GM19324 (cell line): Measurements from ENCODE around the gene SHANK3.
"Not testable (repeated sequence)": the region's sequence is repeated elsewhere in the genome, so short reads cannot be mapped to it uniquely, and the experiment has no call there.

Source experiments
- ATAC-seq: cut with Tn5 transposase; IDR thresholded peaks from one replicate; pipeline ENCODE4 v1.9.1; 2021; ENCODE audit warnings: mild to moderate bottlenecking, moderate library complexity; ENCODE audit not compliant: unreplicated experiment, low FRiP score

SHANK3 gene

GRCh38 chr22:50672471-50673230, at the start of gene SHANK3:
TSS of gene SHANK3 (plus strand) at chr22:50672823.
- ATAC-seq: no peak

DNA sequence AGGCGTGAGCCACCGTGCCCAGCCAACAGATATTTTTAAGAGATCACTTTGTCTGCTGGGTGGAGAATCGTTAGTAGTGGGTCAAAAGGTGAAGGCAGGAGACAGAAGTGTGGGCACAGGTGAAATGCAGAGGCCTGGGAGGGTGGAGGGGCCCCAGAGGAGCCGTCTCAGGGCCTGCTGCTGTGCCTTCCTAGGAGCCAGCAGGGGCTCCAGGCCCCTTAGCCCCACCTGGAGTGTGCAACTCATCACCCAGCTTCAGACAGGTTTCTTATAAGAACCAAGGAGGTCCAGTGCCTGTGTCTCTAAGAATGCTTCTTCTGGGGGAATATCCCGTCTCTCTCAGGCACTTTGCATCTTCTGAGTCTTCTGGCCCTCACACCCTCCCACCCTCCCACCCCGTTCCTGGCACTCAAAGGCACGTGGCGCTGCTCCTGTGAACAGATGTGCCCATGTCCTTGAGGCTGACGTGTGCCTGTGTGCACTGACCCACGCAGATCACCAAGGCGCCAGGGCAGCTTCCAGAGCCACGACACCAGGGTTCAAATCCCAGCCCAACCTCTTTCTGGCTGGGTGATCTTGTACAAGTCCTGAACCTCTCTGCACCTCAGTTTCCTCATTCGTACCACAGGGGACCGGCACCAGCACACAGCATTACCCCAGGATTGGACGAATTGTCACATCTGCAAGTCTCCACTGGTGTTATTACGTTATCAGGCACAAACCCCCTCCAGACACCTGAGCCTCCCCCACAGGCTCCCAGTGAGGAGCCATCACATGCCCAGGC, 48.1 kb upstream of the SHANK3 start:
- ATAC-seq: no peak

- no peak for ATAC-seq
Measured at GRCh38 chr22:50625131-50625567, 47.5 kb upstream of the SHANK3 start.

- ATAC-seq: no peak
Measured at GRCh38 chr22:50625568-50626313, 46.9 kb upstream of the SHANK3 start.

DNA sequence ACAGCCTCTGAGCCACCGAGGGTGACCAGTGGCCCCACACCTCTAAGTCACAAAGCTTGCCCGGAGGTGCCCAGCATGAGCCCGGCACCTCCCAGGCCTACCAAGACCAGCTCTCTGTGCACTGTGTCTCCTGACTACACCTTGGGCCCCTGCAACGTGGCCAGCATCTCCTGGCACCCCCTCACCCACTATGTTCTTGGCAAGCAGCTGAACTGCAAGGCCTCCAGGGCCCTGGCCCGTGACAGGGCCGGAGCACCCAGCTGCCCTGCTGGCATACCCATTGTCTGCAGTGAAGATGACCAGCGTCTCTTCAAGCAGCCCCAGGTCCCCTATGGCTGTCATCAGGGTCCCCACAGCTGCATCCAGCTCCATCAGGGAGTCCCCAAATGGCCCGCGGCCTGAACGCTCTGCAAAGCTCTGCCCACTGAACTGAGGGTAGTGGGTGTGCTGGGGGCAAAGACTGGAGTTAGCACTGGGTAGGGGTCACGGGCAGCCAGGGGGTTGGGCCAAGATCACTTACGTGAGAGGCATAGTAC, 46.2 kb upstream of the SHANK3 start:
- no peak for ATAC-seq

DNA sequence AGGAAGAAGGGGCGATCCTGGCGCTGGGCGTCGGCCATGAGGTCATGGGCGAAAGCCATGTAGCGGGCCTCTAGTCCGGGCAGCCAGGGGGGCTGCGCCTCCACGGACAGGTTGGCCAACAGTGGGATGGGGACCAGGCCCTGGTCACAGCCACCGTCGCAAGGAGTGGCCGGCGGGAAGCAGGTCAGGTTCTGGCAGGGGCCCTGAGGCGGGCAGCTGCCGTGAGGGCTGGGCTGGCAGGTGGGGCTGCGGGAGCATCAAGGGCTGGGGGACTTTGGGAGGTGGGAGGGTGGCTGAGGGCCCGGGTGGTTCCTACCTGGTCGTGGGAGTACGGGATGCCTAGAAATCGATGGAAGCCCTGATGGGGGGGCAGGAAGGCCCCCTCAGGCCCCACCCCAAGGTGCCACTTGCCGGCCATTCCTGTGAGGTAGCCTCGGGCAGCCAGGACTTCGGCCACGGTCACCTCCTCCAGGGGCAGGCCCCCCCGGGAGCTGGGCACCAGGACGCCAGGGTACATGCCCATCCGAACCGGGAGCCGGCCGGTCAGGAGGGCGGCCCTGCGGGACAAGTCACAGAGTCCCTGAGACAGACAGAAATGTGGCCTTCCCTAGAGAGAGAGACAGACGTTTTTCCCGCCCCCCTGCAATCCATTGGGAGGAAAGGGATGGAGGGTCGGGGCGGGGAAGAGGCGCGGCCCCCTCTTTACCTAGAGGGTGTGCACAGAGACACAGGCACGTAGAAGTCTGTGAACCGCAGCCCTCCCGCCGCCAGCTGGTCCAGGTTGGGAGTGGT, 45.6 kb upstream of the SHANK3 start:
- no peak for ATAC-seq

DNA sequence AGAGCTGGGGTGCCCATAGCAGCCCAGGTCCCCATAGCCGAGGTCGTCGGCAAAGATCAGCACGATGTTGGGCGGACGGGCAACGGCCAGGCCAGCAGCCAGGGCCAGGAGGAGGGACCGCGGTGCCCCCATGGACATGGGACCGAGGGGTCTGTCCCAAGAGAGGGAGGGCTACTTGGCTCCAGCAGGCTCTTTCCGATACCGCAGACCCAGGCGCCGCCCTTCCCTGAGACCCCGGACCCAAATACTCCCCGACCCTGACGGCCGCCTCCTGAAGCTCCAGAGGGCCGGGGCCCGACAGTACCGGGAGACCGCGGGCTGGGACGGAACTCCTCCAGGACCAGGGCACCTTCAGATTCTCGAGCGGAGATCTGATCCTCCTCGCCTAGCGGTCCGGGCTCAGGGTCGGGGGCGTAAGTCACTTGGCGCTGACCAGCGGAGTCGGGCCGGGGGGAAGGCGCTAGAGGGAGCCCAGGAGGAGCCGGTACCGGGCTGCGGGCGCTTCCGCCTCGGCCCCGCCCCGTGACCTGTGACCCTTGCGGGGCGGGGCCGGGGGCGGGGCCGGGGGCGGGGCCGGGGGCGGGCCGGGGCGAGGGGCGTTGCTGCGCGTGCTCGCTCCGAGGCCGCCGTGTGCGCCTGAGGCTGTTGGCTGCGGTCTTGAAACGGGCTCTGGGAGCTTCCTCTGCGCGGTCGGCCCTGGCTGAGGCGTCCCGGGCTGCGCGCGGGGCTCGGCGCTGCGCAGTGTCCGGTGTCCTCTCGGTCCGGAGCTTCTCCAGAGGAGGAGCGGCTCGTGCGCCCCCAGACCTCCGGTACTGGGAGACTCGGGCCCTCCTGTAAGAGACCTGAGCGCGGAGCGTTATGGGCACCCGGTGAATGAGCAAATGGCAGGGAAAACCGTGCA, 44.7 kb upstream of the SHANK3 start, which contains the start of gene ARSA:
ARSA (minus strand) TSS at position 511 of the 901 bp plus-strand sequence; CDS start at position 138, 373 bp downstream.
- peak; percentile 85 for ATAC-seq

DNA sequence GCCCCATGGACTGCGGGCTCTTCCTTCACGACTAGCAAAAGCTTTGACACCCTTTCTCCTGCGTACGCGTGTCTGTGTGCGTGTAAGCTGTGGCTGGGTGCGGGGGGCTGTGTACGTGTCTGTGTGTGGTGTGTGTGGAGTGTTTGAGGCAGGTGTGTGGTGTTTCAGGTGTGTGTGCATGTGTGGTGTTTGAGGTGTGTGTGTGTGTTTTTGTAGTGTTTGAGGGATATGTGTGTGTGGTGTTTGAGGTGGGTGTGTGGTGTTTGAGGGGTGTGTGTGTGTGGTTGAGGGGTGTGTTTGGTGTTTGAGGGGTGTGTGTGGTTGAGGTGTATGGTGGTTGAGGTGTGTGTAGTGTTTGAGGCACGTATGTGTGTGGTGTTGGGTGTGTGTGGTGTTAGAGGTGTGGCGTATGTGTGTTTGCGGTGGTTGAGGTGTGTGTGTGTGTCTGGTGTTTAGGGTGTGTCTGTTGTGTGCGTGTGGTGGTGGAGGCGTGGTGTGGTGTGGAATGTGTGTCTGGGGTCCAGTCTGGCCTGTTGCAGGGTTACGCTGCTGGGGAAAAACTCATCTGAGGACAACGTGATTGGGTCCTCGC, 44.0 kb upstream of the SHANK3 start:
- no peak for ATAC-seq

DNA sequence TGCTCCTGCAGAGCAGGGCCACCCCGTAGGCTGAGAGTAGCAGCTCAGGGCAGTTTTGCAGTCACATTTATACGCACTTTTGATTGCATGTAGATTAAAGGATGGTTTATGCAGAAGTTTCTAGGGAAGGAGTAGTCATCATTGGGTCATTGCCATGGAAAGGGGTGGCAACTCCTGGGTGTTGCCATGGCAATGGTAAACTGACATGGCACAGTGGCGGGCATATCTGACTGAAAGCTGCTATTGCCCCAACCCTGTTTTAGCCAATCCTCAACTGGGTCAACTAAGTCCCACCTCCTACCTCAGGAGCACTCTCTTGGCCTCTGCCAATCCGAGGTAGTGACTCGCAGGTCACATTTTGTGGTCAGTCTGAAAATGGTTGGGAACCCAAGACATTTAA, 42.2 kb upstream of the SHANK3 start:
- ATAC-seq: no peak

GRCh38 chr22:50633086-50633485, 39.5 kb upstream of the SHANK3 start:
- ATAC-seq: no peak

DNA sequence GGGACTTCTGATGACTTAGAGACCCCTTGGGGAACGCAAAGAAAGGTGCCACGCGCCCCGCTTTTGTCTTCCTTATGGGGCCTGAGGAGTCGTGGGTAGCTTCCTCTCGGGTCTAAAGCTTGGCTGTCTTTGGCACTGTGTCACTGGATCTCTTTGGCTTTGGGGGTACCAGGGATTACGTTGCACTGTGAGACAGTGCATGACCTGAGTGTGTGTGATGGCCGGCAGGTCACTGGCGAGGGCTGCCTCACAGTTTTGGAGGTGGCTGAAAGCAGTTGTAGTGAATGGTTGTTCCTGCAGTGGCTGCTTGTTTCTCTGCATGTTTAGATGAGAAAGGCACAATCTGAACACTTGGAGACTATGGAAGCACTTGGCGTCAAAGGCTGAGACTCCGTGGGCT, 38.9 kb upstream of the SHANK3 start:
- no peak for ATAC-seq

GRCh38 chr22:50635591-50635990, 37.0 kb upstream of the SHANK3 start:
- no peak for ATAC-seq

DNA sequence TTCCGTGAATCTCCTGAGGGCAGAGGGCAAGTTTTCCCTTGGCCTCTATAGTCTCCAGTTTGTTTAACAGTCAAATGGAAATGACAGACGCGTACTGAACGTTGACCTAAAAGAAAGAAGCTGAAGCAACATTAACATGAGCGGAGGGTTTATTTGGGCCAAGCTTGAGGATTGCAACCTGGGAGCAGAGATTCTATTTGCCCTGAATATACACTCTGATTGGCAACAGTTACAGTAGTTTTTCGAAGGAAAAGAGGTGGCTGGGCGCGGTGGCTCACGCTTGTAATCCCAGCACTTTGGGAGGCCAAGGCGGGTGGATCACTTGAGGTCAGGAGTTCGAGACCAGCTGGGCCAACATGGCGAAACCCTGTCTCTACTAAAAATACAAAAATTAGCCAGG, 32.3 kb upstream of the SHANK3 start:
- not testable (repeated sequence) for ATAC-seq

DNA sequence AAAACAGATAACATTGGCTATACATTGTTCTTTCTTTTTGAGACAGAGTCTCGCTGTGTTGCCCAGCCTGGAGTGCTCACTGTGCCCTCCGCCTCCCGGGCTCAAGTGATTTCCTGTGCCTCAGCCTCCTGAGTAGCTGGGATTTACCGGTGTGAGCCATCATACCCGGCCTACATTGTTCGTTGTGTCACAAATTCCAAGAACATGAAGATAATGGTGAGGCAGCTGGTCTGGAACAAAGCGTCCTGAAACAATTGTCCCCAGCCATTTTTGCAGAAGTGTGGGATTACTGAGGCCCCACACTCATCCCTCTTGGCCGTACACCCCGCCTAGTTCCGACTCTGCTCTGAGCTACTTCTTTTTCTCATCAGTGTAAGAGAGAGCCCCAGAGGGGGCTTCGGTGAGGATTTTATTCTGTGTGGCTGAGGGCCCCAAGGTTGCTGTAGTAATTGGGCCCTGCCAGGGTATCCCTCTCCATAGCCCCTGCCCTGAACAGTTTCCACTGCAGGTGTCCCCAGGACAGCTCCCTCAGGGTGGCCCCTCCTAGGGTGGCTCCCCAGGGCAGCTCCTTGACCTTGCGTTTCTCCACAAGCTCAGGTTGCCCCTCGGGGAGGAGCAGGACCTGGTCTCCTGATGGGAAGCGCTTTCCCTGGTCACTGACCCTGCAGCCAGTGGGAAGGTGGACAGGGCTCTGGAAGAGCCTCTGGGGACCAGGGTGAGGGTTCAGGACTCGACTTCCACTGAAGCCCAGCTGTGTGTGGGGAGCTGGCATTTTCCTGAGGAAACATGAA, 31.6 kb upstream of the SHANK3 start:
- ATAC-seq: no peak

GRCh38 chr22:50641696-50642607, 30.7 kb upstream of the SHANK3 start:
- no peak for ATAC-seq

DNA sequence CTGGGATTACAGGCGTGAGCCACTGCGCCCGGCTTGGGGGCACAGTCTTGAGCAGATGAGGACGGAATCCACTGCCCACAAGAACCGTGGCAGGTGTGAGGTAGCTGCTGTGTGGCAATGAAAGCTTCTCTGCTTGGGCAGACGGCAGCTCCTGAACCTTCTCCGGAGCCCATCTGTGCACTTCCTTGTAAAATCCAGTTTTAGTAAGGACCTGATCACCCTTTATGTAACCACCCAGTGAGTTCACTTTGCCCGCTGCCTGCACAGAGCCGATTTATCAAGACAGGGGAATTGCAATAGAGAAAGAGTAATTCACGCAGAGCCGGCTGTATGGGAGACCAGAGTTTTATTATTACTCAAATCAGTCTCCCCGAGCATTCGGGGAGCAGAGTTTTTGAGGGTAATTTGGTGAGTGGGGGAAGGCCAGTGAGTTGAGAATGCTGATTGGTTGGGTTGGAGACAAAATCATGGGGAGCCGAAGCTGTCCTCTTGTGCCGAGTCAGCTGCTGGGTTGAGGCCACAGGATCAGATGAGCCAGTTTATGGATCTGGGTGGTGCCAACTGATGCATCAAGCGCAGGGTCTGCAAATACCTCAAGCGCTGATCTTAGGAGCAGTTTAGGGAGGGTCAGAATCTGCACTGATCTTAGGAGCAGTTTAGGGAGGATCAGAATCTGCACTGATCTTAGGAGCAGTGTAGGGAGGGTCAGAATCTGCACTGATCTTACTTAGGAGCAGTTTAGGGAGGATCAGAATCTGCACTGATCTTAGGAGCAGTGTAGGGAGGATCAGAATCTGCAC, 29.4 kb upstream of the SHANK3 start:
- ATAC-seq: not testable (repeated sequence)
